Prostate gland (tissue), 2 donors: Measurements from ENCODE around the gene CRYGC.

Source experiments
- CTCF ChIP-seq, 4 experiments: fragments of 200-600 bp in 2 of 4; fragments of 450-650 bp in 2 of 4; sonication (generic) in 2 of 4; IDR thresholded peaks; 1 replicate in 3 of 4; 2 replicates in 1 of 4; pipeline ENCODE4 v1.5.1; 2016 to 2019; ENCODE audit warnings: antibody characterized with exemption in 4 of 4, mild to moderate bottlenecking in 2 of 4, moderate library complexity in 2 of 4
- POLR2A ChIP-seq: fragments of 450-650 bp; IDR thresholded peaks from one replicate; pipeline ENCODE4 v1.6.1; 2016; ENCODE audit warnings: antibody characterized with exemption, mild to moderate bottlenecking

DNA sequence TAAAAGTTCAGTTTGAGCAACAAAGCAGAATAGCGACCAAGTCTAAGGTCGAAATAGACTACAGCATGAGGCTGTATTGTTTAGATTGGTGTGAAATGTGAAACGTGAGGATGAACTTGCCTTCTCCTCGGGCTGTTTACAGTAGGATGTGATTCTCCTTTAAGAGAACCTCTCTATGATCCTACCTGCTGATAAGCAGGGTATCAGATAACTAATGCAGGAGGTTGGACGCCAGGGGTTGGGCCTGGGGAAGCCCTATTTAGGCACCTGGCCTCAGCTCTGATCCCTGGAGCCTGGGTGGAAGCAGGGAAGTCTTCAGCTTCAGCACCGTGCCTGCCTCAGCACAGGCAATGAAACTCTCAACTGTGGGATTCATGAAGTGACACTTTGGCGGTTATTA lies 16.7 kb downstream of the CRYGC start:
- TF ChIP-seq POLR2A (no peak), CTCF (IDR thresholded peaks at IDR 0.05) (no peak)
